Endometrium (tissue), 2 donors: ENCODE data around the gene RNF187.
A peak's percentile ranks its signal among the peaks of the same experiment; 100 is the strongest.

Source experiments
- FAIRE-seq: peaks from 2 replicates; lab custom pipeline; 2012; peaks lifted over from hg19 to GRCh38; lab: Jason Lieb, UNC
- donor health status: control.
- donor health status: control.

RNF187 gene

DNA sequence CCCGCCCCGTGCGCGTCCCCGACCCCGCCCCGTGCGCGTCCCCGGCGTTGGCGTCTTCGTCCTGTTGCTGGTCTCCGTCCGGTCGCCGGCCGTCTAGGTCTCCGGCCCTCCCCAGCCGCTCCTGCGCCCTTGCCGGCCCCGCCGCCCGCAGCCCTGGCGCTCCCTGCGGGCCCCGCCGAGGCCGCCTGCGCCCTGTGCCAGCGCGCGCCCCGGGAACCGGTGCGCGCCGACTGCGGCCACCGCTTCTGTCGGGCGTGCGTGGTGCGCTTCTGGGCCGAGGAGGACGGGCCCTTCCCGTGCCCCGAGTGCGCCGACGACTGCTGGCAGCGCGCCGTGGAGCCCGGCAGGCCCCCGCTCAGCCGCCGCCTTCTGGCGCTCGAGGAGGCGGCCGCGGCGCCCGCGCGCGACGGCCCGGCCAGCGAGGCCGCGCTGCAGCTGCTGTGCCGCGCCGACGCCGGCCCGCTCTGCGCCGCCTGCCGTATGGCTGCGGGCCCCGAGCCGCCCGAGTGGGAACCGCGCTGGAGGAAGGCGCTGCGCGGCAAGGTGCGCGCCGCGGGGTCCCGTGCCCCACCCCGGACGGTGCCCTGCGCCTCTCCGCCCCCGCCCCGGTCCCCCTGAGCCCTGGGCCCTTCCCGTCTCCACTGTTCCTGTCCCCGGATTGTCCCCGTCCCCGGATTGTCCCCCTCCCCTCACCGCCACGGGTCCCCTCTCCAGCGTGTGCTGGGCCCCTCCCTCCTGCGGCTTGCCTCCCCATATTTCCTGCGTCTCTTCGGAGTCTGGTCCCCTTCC lies at the start of gene RNF187:
RNF187 (plus strand) TSS at position 47 of the 789 bp plus-strand sequence.
- FAIRE-seq = no peak

DNA sequence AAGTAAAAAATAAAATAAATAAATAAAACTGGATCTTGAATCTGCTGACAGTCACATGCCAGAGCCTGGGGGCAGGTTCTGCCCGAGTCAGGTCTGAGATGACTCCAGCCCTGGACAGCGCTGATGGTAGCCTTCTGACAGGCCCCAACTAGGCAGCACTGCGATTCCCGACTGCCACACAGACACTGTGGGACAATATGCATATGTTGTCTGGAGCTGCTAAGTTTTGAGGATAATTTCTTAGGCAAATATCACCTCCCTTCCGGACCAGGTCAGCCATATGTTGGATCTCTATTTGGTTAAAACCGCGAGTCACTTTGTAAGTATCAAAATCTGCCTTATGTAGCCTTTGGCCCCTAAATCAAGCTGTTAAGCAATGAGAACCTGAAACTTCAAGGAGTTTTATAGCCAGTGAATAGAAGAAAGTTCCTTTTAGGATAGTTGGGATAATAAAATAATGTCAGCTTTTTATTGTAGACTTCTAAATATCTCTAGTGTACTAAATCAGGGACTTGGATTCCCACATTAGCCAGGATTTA lies 49.7 kb upstream of the RNF187 start:
- no peak for FAIRE-seq

DNA sequence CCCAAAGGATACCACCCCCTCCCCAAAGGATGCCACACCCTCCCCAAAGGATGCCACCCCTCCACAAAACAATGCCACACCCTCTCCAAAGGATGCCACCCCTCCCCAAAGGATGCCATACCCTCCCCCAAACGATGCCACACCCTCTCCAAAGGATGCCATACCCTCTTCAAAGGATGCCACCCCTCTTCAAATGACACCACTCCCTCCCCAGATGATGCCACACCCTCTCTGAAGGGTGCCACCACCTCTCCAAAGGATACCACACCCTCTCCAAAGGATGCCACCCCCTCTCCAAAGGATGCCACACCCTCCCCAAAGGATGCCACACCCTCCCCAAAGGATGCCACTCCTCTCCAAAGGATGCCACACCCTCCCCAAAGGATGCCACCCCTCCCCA lies 48.9 kb upstream of the RNF187 start:
- no peak for FAIRE-seq

DNA sequence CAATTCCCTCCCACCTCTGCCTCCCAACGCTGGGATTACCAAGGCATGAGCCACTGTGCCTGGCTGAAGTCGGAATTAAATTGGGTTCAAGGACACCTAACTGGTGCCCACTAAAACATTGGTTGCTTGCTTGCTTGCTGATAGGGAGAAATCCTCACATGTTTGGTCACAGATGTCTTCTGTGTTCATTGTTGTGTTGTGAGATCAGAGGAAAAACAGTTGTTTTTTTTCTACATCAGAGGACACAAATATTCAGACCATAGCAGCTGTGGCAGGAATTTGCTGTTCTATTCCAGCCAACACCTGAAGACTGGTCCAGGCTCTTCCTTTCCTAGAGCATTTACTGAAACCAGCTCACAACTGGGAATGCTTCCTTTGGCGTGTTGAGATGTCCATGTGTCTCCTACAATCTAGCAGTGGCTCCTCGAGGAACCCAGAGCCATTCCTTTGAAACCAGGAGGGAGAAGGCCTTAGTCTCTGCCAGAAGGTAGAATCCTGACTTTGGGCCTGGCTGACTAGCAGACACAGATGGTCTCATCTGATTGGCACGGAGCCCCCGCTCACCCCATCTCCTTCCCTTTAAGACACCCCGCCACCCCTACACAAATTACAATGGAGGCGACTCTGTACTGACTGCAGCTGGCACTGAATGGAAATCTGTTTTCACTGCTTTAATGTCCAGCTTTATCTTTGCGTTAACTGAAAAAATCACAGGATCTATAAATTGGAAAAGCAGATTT lies 46.3 kb upstream of the RNF187 start:
- no peak for FAIRE-seq

DNA sequence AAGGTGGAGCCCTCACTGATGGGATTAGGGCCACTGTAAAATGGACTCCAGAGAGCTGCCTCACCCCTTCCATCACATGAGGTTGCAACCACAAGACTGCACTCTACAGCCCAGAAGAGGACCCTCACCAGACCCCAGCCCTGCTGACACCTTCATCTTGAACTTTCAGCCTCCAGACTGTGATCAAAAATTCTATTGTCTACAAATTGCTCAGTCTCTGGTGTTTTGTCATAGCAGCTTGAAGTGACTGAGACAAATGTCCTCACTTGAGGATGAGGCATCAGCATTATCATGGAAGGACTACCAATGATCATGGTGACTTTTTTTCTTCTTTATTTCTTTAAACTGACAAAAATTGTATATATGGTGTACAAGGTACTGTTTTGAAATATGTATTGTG lies 43.8 kb upstream of the RNF187 start:
- FAIRE-seq = no peak

DNA sequence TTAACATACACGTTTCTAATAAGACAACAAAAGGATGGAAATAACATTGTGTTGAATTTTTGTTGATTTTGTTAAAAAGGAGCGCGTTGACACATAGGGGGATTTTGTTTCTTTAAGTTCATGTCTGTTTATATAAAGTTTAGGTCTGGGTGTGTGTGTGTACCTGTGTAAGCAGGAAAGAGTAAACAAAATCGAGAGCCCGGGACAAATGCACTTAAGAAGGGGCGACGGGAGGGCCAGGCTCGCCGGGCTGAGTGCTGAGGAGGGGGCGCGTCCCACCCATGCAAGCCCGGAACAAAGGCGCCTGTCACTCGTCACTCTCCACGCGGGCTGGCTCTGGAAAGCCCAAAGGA lies 41.7 kb upstream of the RNF187 start:
- no peak for FAIRE-seq

DNA sequence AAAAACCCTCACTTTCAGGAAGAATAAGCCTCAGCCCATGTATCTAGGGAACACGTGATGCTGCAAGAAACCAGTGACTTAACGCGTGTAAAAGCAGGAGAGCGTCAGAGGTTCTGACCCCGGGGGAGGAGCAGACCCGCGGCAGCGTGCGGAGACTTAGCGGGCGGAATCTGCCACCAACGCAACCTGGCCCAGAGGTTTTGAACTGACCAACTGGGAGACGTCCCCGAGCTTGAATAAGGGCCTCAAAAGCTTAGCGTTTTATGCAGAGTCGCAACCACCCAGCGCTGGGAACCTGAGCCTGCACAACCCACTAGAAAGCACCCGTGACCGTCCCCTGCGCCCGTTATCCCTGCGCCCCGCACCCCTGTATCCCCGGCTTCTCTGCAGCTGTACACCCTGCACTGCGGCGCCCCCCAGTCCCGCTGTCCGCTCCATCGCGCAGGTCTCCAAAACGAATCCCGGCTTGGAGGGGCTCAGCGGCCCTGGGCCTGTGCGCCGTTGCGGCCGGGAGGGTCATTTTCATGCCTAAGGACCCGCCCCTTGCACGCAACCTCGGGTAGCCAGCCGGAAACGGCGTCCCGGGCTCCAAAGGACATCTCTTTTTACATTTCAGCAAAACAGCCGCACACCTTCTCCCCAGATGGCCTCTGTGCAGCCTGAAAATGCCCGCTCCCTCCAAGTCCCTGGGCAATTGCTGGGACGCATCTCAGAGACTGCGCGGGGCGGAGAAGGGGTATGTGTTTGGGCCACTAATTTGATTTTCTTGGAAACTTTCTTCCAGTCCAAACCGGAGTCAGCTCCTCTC lies 41.1 kb upstream of the RNF187 start:
- FAIRE-seq = no peak

DNA sequence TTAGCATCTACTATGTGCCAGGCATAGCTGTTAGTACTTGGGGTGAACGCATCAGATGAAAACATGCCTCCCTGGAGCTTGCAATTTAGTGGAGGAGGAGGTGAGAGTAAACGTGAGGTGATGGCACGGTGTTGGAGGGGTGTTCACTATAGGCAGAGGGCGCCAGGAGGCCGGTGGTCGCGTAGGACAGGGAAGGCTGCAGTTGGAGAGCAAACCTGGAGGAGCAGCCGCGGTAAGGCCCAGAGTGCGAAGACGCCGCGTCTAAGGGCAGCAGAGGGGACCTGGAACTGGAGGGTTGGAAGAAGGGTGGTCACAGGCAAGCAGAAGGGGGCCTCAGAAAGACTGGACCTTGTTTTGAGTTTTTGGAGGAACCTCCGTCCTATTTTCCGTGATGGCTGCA lies 40.3 kb upstream of the RNF187 start:
- FAIRE-seq = no peak

DNA sequence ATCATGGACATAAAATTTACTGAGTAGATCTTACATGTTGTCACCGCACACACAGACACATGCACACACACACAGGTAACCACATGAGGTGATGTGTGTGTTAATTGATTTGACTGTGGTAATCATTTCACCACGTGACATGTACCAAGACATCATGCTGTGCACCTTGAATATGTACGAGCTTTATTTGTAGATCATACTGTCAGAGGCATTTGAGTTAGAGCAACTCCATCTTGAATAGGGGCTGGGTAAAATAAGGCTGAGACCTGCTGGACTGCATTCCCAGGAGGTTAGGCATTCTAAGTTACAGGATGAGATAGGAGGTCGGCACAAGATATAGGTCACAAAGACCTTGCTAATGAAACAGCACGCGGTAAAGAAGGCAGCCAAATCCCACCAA lies 38.8 kb upstream of the RNF187 start:
- FAIRE-seq = no peak

DNA sequence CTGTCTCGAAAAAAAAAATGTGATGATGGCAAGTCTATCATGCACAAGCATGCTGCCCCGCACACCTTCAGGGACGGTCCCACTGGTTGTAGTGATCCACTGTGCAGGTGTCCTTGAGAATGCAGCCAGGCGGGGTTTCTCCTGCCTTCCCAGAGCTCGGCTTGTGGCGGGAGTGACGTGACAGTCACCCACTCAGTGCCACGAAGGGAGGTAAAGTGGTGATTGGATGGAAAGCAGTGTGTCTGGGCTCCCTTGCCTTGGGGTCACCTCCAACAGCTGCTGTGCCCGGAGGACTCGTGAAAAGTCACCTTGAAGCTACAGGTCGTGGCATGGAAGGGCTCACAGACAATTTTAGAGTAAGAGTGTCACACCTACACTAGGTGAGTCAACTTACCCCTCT lies 37.0 kb upstream of the RNF187 start:
- no peak for FAIRE-seq

DNA sequence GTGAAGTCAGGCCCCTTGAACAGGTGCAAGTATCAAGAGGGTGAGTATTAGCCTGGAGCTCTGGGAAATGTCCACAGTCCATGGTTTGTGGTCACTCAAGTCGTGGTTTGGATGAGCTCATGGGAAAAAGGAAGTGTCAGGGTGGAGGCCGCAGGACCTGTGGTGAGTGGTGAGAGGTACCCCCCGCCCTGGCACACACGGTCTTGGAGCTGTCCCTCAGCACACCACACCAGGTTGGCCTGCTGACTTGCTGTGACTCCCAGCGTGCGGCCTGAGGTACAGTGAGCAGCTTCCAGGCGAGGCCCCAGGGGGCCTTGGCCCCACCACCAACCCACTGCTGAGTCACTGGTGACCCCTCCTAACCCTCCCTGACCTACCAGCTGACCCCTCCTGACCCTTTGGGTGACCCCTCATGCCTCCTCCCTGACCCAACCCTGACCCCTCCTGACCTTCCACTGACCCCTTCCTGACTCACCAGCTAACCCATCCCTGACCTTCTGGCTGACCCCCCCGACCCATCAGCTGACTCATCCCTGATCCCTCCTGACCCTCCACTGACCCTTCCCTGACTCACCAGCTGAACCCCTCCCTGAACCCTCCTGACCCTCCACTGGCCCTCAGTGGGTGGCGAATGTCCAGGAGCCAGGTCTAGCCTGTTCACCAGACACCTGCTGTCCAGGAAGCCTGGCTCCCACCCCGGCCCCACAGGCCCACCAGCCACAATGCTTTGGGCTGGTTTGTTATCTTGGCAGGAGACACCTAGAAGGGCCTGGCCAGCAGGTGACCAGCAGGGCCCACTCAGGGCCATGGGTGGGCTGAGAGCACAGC lies 34.8 kb upstream of the RNF187 start:
- no peak for FAIRE-seq

DNA sequence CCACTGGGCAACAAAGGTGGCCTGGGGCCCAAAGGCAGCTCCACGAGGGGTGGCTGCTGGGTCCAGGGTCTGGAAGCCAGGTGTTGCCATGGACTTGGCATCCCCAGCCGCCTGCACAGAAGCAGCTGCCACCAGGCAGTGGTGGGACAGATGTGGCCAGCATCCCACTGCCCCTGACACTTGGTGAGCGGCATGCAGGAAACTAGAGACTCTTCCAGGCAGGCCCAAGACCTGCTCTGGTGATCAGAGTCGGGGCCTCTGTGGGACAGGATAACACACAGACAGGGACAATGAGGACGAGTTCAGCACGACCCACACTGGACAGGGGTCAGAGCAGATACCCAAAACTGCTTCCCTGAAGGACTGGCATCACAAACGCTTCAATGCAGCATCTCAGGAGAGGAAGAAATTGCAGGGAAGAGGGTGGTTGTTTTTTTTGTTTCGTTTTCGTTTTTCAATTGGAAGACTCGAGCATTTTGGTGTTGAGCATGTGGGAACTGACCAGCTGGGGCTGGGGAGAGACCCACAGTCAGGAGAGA lies 34.1 kb upstream of the RNF187 start:
- FAIRE-seq = no peak

DNA sequence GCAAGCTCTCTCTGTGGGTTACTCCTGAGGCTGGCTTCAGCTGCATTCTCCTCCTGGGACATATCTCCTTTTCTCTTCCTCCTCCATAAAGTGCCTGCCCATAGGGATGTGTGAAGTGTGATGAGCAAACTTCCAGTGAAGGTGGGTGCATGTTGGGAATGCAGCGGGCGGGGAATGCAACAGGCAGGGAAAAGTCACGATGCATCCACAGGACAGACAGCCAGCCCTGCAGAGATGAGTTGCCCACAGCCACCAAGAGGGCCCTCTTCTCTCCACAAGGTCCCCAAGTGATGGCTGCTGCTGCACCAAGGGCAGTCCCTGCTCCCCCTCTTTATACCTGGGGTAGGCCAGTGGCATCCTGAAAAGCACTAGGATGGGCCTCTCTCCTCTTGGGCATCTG lies 33.6 kb upstream of the RNF187 start:
- no peak for FAIRE-seq

DNA sequence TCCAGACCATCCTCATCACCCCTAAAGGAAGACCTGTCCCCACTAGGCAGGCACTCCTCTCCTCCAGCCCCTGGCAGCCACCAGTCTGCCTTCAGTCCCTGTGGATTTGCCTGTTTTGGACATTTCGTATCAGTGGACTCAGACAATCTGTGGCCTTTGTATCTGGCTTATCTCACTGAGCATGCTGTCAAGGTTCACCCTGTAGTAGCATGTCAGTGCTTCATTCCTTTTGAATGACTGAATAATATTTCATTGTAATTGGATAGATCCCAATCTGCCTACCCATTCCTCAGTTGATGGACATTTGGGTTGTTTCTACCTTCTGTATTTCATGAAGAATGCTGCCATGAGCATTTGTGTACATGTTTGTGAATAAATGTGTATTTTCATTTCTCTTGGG lies 32.9 kb upstream of the RNF187 start:
- no peak for FAIRE-seq

DNA sequence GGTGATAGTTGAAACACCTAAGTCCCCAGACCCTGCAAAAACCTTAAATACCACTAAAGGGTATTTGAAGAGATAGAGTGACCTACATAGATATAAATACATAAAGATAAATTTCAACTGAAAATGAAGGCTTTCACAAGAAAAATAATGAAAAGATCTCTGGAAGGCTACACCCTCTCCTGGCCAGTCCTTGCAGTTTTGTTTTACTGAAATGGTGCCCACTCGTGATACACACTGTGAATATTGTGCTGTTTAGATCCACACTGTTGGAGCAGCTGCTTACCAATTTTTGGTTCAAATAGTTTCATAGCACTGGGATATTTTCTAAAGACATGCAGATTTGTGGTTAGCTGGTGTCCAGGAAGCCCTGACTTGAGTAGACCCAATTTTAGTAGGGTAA lies 31.5 kb upstream of the RNF187 start:
- no peak for FAIRE-seq

DNA sequence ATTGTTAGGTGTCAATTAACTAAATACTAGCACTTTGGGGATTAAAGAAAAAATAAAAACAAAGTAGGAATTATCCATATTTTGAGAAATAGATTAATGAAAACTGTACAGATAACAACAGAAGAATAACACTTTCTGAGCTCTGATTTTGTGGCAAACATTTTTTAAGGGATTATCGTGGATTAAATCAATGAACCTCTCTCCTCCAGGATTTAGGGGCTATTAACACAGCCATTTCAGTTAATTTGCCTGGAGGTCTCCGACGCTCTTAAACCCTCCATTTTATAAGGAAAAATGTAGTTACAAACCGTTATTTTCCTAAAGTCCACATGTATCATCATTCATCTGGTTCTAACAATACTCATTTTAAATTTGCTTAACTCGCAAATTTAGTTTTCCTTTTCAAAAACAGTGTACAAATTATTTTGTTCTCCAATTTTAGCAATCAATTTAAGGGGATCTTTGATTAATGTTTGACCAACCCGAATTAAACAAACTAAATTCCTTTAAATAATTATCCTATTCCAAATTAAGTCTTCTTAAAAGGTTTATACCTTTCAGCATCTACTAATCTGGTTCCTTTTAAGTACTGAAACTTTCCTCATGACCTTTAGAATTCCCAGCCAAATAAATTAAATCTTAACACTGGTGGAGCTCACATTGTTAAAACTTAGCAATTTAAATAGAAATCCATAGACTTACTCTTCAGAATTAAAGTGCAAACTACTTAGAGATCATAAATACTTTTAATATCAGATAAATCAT lies 30.7 kb upstream of the RNF187 start:
- FAIRE-seq = no peak

DNA sequence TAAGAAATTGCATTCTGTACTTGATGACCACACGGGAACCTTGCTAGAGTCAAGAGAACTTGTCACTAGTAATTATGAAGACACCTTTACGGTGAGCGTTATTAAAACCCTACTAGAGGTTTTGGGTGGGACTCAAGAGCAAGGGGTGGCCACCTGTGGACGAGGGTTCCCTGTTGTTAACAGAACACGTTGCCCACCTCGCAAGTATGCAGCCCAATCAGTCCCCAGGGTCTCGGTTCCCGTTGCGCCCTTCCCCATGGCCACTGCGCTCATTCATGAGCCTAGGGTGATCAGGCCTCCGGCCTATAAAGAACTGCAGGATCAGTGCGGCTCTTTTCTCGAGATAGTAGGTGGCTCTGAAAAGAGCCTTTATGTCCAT lies 30.2 kb upstream of the RNF187 start:
- FAIRE-seq = no peak

DNA sequence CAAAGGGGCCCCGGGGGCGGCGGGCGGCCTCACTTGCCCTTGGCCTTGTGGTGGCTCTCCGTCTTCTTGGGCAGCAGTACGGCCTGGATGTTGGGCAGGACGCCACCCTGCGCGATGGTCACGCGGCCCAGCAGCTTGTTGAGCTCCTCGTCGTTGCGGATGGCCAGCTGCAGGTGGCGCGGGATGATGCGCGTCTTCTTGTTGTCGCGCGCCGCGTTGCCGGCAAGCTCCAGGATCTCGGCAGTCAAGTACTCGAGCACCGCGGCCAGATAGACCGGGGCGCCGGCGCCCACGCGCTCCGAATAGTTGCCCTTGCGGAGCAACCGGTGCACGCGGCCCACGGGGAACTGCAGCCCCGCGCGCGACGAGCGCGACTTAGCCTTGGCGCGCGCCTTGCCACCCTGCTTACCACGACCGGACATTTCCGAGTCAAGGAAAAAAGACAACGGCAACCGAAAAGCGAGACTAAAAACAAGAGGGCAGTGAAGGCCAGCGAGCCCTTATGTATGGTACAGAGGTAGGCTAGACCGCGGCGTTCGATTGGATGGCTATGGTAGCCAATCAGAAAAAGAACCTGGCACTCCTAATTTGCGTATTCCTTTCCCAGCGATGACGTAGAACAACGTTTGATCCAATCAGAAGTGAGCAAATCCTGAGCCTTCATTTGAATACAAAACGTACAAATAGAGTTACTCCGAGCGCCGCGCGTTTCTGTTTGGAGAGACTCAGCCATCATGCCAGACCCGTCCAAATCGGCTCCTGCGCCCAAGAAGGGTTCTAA lies 29.6 kb upstream of the RNF187 start:
- FAIRE-seq = peak; percentile 92

DNA sequence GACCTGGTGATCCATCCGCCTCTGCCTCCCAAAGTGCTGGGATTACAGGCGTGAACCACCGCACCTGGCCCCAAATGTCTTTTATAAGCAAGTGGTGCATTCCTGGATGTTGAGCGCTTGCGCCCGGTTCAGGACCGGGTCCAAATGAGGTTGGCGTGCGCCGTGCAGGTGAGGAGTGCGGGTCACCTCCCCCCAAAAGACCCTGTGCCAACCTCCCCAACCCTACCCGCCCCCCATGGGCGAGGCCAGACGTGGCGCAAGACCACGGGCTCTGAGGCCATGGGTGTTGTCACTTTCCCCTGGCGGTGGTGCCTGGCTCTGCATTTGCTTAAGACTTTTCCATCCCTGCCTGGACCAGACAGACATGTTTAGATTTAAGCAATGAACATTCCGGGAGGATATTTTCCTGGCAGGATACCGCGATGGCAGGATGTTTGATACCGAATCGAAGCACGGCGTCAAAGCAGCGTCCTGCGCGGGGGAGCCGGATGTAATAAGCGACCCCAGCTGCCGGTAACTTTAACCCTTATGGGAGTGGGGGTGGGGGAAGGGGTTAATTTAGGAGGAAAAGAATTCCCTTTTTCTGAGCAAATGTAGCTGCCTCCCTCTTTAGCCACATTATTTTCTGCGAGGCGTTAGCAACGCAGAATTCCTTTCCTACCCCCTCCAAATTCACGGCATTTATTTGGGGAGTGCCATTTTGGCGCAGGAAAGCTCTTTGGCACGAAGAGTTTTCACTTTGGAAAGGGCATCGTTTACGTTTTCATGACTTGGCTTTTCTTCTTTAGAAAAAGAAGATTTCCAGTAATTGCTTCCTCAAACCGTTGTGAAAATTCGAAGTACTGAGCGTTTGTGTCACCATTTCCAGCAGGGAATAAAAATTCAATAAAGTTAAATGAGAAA lies 27.8 kb upstream of the RNF187 start:
- FAIRE-seq = no peak
